Erythroblast (primary cell): ENCODE measurements around the gene GPR55.

Experiments used
- GATA1 ChIP-seq: IDR thresholded peaks from 2 replicates; pipeline ENCODE4 v1.6.1; 2011; ENCODE audit warnings: low read depth, mild to moderate bottlenecking, control low read depth, low read length, moderate library complexity
- POLR2A ChIP-seq: IDR thresholded peaks from 2 replicates; pipeline ENCODE4 v1.6.1; 2011; ENCODE audit warnings: mild to moderate bottlenecking, low read length

GRCh38 chr2:230874876-230875275, 50.2 kb downstream of the GPR55 start:
- no peak for TF ChIP-seq POLR2A
- TF ChIP-seq GATA1: no peak
